Left lobe of liver (tissue), 2 donors: ENCODE data around the gene CYP4F22. TPM values are rescaled to one million over a fixed set of nuclear protein-coding genes. Genes with fewer than 3 reads are reported as not detected.
"Not testable (repeated sequence)": the region's sequence is repeated elsewhere in the genome, so short reads cannot be mapped to it uniquely, and the experiment has no call there.

Experiments used
- ATAC-seq: fragments of 200-7000 bp; cut with Tn5 transposase; one replicate; pipeline ENCODE4 v1.9.1; 2020; ENCODE audit warnings: mild to moderate bottlenecking, moderate library complexity
- DNase-seq: peaks from one replicate; pipeline ENCODE4 v3.0.0-alpha.2; 2020; ENCODE audit warnings: low spot score
- total RNA-seq: library from RNA; stranded (reverse); gene quantifications from one replicate; pipeline ENCODE4 v1.2.1, GENCODE V29; 2021
- donor health status: DM: no; HTN: no; CAD: no; lungs with moderate emphysema.
- donor health status: DM: no; HTN: yes; CAD: no.

The CYP4F22 gene
- total RNA-seq = 1.5 TPM

DNA sequence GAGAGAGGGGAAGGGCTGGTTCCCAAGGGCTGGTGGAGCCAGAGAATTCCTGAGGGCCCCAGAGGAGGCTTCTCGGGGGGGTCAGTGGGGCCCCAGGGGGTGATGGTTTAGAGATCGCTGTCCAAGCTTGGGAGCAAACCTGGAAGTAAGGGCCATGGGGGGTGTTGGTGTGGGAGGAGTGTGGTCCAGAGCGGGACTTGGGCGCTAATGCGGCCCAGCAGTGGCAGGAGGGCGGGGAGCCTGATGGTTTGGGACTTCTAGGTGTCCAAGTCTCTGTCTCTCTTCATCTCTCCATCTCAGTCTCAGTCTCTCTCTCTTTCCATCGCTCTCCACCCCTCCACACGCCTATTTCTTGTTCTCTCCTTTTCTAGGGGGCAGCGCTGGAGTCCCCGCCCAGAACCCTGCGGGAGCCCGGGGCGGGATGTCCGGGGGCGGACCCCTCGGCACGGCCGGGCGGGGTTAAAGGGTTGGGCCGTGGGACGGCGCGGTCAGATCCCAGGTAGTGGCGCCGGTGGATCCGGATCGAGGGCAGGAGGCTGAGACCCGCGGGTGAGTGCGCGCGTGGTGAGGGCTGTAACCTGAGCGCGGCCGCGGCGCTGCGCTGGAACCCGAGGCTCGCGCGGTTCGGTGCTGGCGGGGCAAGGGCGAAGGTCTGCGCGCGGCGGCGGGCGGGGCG lies at the start of gene CYP4F22:
Gene CYP4F22, plus strand, starts transcription at position 491 of the 676 bp plus-strand sequence. CDS start 16,812 bp downstream, outside the sequence.
- peak; percentile 30 for ATAC-seq
- no peak for DNase-seq

DNA sequence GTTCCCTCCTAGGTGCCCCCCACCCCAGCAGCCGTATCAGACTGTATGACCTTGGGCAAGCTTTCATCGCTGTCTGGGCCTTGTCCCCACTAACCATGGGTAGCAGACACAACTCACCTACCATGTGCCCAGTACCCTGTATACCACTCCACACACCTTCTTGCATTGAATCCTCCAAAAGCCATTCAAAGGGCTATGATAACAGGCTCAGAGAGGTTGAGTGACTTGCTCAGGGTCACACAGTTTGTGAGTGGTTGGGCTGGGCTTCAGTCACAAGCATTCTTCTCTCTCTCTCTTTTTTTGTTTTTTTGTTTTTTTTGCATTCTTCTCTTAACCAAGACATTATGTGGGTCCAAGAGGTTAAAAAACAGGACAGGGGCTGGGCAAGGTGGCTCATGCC lies 46.6 kb upstream of the CYP4F22 start:
- DNase-seq = no peak
- ATAC-seq = no peak

DNA sequence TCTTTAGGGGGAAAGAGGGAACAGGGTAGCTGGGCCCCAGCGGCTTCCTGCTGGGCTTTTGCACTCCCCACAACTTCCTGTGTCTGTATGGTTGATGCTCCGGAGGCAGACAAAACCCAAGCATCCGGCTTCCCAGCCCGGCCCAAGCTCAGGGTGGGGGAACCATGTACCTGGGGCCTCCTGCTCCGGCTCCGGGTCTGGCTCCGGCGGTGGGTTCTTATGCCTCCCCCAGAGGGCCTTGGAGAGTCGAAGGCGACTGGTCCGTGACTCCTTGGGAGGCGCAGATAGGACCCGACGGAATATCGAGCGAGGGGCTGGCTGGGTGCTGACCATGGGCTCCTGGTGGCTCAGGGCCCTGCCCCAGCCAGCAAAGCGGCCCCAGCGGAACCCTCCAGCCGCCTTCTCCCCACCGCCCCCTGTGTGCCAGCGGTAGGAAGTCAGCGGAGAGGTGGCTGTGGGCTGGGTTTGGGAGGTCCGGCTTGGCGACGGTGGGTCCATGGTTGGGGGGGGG lies 44.4 kb upstream of the CYP4F22 start:
- ATAC-seq = peak; percentile 7
- no peak for DNase-seq

DNA sequence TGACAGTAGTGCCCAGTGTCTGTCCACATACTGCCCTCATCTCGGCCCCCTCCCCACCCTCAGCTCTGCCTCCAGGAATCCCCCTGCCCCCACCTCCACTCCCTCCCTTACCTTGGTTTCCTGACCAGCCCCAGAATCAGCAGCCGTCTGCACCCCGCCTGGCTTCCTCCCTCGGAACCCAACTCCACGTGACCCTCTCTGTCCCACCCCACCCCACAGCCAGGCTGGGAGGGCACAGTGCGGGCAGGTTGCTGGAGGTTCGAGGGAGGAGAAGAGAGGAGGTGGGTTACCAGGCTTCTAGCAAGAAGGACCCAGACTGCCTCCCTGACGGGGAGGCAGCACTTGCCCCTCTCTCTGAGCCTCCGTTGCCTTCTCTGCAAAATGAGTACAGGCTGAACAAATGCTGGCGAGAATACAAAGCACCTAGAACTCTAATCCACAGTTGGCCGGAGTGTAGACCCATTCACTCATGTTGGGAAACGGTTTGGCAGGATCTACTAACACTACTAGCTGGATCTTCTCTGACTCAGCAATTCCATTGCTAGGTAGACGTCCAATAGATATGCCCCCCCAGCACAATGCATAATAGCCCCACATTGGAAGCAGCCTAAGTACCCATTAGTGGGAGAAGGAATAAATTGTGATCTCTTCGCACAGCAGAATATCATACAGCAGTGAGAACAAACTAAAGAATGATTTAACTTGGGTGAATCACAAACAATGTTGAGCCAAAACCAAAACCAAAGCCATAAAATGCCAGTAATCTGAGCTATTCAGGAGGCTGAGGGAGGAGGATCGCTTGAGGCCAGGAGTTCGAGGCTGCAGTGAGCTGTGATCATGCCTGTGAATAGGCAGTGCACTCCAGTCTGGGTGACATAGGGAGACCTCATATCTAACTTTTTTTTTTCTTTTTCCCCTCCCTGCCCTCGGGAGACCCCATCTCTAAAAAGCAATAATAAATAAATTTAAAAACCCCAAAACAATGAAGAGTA lies 43.6 kb upstream of the CYP4F22 start, which contains the start of gene RASAL3:
Gene RASAL3, minus strand, starts transcription at position 151 of the 992 bp plus-strand sequence. CDS start 186 bp downstream, outside the sequence.
- DNase-seq (peak; percentile 68), ATAC-seq (peak; percentile 69)

DNA sequence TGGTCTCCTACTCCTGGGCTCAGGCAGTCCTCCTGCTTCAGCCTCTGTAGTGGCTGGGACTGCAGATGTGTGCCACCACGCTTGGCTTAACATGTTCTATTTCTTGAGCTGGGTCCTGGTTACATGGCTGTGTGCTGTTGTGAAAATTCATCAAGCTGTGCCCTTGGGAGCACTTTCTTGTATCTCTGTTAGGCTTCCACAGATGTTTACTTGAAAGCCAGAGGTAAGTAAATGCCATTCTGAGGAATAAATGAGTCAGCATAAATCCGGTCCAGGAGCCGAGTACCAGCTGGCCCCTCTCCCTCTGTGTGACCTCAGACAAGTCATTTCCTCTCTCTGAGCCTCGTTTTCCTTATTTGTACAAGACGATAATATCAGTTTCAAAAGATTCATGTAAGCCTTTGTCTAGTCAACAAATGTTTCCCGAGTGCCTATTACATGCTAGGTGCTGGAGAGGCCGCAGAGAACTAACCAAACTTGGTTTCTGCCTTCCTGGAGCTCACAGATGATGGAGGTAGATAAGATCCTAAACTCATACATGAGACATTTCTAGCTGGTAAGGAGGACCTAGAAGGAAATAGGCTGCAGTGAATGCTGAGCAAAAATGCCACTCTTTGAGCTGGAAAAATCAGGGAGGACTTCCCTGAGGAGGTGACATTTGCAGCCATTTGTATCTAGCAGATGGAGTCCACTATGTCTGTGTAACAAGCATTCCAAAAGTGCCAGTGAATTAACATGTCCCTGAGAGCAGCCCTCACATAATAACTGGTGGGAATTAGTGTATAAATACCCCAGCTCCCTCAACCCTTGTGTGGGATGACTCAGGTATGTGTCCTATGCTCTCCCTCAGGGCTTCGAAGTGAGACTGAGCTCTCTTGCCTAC lies 41.2 kb upstream of the CYP4F22 start:
- ATAC-seq (no peak), DNase-seq (no peak)

DNA sequence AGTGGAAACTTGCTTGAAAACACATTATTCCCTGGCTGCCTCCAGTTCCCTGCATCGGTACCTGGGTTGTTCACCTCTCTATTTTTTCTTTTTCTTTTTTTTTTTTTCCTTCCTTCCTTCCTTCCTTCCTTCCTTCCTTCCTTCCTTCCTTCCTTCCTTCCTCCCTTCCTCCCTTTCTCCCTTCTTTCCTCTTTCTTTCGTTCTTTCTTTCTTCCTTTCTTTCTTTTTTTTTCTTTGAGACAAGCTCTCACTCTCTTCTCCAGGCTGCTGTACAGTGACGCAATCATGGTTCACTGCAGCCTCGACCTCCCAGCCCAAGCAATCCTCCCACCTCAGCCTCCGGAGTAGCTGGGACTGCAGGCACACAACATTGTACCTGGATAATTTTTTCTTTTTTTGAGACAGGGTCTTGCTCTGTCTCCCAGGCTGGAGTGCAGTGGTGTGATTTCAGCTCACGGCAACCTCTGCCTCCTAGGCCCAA lies 40.6 kb upstream of the CYP4F22 start:
- ATAC-seq (no peak), DNase-seq (no peak)

DNA sequence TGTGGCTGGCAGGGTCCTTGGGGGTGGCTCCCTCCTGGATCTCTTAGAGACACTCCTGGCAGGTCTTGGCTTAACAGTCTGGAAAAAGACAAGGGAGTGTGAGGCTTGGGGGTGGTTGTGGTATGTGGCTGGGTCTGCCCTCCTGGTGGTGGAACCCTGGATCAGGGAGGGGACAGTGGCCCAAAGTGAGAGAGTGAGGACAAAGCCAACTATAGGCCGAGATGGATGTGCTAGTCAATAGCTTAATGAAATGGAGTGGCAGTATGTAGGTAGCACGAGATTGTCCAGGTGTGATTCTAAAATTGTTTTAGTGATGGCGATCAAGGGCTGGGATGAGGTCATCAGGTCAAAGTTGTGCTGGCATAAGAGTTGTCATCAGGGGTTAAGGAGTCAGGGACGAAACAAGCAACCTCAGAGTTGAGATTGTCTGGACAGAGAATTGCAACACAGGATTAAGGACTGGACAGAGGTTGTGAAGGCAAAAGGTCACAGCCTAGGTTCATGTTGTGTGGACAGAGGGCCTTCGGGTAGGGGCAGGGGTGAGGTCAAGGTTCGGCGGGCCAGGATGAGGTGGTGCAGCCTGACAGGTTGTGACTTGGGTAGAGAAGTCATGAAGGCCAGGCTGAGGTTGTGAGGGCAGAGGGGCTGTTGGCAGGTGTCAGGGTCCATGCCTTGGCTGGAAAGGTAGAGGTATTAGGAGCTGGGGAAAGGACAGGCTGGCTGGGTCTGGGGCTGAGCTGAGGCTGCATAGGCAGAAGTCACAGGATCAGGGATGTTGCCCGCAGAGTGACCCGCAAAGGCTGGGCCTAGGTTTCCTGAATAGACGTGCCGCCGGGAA lies 39.4 kb upstream of the CYP4F22 start:
- ATAC-seq (peak; percentile 81), DNase-seq (peak; percentile 78)

DNA sequence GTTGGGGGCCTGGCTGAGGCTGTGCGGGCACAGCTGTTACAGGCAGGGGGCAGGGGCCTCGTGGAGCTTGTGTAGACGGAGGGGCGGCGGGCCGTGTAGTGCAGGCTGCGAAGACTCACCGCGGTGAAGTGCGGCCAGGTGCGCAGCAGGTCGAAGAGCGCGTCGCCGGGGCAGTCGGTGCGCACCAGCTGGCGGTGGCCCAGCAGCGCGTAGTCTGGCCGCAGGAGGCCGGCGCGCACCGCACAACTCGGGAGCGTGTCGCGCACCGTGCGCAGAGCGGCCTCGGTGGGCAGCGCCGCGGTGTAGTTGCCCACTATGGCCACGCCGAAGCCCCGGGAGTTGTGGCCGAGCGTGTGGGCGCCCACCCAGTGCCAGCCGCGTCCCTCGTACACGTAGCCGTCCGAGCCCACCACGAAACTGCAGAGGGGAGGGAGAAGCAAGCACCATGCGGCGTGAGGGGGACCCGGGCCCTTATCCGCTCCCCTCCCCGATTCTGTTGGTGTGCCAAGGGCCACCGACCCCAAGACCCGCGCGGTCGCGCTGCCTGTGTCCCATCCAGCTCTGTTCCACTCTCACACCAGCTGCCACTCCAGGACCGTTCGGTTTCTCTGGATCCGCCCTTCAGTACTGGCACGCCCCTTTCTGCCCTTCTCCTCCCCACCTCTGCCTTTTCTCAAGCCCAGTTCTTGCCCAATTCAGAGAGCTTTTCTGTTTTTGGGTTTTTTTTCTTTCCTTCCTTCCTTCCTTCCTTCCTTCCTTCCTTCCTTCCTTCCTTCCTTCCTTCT lies 38.6 kb upstream of the CYP4F22 start:
- ATAC-seq (peak; percentile 22), DNase-seq (no peak)

DNA sequence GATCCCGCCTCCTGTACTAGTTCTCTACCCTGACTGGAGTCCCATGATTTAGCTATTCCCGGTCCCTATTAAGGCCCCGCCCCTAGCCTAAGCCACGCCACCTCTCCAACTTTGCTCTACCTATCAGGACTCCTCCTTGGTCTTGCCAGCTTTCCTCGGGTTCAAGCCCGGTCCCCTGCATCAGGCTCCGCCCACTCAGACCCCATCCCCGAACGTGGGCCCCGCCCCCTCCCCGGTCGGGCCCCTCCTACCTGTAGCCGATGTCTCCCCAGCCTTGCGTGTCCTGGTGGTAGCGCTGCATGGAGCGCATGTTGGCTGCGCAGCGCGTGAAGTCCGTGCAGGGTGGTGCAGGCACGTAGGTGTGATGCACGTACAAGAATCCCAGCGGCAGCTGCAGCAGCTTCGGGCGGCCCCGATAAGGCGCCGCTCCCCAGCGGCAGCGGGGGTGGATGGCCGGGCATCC lies 36.7 kb upstream of the CYP4F22 start:
- no peak for DNase-seq
- no peak for ATAC-seq

DNA sequence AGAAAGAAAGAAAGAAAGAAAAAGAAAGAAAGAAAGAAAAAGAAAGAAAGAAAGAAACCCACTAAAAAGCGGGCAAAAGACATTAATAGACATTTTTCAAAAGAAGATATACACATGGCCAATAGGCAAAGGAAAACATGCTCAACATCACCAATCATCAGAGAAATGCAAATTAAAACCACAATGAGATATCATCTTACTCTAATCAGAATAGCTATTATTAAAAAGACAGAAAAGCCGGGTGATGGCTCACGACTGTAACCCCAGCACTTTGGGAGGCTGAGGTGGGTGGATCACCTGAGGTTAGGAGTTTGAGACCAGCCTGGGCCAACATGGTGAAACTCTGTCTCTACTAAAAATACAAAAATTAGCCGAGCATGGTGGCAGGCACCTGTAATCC lies 34.5 kb upstream of the CYP4F22 start:
- not testable (repeated sequence) for ATAC-seq, DNase-seq

DNA sequence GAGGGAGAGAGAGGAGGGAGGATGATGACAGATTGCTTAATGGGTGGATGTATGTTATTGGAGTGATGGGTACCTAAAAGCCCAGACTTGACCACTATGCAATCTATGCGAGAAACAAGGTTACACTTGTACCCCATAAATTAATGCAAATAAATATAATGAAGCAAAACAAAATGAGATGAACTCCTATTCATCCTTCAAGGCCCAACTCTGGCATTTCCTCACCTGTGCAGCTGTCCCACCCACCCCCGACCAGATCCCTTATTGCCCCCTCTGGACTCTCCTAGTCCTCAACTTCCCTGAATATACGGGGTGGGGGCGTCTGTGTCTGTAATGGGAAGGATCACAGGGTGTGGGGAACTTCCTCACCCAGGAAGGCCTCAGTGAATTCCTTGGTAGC lies 33.2 kb upstream of the CYP4F22 start:
- ATAC-seq (no peak), DNase-seq (no peak)

DNA sequence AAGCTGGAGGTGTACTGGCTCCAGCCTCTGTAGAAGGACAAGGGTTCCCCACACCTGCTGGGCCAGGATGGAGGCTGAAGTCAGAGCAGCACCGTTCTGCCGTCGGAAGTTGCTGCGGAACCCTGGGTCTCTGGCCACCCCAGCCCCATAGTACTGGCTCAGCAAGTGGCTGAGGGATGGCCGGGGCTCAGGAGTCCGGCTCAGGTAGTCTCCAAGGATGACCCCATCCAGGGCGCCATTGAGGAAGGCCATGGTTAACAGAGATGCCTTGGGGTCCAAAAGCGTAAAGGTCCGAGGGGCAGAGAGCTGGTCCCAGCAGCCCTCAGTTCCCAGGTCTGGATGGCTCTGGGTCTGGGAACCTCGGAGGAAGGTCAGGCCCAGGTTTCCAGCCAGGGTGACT lies 32.7 kb upstream of the CYP4F22 start:
- DNase-seq (no peak), ATAC-seq (no peak)

DNA sequence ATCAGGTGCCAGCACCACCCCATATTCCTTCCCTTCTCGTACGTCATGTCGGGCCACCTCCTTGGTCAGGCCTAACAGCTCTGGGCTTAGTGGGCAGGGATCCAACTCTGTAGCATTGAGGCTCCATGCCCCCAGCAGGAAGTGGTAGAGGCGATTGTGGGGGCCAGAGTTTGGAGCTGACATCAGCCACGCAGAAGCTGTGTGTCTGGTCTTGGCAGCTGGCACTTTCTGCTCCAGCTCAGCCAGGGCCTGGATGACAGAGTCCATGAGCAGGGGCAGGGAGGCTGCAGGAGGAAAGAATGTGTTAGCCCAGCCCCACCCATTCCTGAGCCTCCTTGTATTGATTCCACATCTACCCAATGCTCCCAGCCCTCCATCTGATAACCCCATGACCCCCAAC lies 32.0 kb upstream of the CYP4F22 start:
- no peak for DNase-seq
- no peak for ATAC-seq

DNA sequence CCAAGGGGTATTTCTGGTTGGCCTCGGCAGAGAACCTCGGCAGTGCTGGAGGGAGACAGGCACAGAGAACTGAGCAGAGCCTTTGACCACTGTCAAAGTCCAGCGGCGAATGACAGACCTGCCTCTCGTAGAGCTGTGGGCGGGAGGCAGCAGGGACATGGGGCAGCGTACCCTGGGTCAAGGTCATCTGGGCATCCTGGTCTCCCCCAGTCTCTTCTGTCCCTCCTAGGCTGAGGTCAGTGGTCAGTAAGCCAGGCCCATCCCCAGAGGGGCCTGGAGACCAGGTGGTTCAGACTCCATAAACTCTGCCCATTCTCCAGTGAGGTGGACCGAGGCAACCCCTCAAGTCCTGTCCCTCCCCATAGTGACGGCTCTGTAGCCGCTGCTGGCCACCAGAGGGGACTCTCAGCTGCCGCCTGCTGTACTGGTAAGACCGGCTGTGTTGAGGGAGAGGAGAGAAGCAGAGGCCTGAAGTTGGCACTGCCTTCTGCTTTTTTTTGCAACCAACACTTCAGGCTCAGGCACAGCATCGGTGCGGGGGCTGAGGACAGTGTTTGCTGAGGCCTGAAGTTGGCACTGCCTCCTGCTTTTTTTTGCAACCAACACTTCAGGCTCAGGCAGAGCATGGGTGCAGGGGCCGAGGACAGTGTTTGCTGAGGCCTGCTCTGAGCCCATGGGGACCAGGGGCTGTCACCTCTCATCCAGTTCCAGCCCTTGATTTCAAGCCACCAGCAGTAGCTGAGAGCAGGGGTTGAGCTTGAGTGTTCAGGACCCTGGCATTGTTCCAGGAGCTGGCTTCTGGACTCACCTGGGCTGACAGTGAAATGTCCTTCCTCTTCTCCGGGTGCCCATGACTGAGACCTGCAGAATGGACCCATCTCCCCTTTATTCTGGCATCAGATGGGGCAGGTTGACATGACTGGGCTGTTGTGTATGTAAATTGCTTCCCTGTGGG lies 28.7 kb upstream of the CYP4F22 start, which contains the start of gene PGLYRP2:
Gene PGLYRP2, minus strand, starts transcription at position 111 of the 955 bp plus-strand sequence. CDS start 130 bp downstream, outside the sequence.
- ATAC-seq (peak; percentile 83), DNase-seq (peak; percentile 88)

DNA sequence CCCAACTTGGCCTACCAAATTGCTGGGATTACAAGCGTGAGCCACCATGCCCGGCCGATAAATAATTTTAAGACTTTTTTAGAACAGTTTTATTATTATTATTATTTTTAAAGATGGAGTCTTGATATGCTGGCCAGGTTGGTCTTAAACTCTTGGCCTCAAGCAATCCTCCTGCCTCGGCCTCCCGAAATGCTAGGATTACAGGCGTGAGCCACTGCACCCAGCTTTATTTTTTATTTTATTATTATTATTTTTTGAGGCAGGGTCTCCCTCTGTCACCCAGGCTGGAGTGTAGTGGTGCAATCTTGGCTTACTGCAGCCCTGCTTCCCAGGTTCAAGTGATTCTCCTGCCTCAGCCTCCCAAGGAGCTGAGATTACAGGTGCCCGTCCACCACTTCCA lies 27.3 kb upstream of the CYP4F22 start:
- not testable (repeated sequence) for DNase-seq, ATAC-seq

DNA sequence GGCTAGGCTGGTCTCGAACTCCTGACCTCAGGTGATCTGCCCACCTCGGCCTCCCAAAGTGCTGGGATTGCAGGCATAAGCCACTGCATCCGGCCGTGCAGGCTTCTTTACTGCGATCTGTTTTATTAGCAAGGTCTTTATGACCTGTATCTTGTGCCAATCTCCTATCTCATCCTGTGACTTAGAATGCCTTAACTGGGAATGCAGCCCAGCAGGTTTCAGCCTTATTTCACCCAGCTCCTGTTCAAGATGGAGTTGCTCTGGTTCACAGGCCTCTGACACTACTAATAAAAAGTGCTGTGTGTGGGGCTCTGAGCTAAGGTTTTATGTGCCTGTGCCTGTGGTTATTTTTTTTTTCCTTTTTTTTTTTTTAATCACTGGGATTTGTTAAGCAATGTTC lies 22.6 kb upstream of the CYP4F22 start:
- not testable (repeated sequence) for DNase-seq, ATAC-seq

DNA sequence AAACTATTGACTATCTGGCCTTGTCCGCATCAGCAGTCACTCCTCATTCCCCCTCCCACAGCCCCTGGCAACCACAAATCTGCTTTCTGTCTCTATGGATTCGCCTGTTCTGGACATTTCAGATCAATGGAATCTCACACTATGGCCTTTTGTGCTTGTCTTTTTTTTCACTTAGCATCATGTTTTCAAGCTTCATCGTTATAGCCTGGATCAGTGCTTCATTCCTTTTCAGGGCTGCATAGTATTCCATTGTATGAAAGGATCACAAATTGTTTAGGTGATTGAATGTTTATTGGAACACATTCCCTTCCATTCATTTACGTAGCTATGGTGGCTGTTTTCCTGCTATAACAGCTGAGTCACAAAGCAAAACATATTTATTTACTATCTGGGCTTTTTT lies 21.3 kb upstream of the CYP4F22 start:
- no peak for ATAC-seq
- no peak for DNase-seq
